Uterus (tissue), 2 donors: ENCODE data around the gene NDUFS2.

Experiments used
- CTCF ChIP-seq, 4 experiments: fragments of 200-600 bp in 2 of 4; fragments of 450-650 bp in 2 of 4; sonication (generic) in 2 of 4; IDR thresholded peaks; one replicate each; pipeline ENCODE4 v1.5.1; 2016 to 2019; ENCODE audit warnings: antibody characterized with exemption in 4 of 4, mild to moderate bottlenecking in 2 of 4, moderate library complexity in 1 of 4
- POLR2A ChIP-seq, 2 donors: fragments of 450-650 bp; IDR thresholded peaks; one replicate each; pipeline ENCODE4 v1.6.1; 2016; ENCODE audit warnings: antibody characterized with exemption in 2 of 2, mild to moderate bottlenecking in 1 of 2, moderate library complexity in 1 of 2

GRCh38 chr1:161230762-161231161, 28.6 kb downstream of the NDUFS2 start:
- no peak for TF ChIP-seq CTCF (IDR thresholded peaks at IDR 0.05)
- no peak for TF ChIP-seq POLR2A (IDR thresholded peaks at IDR 0.05)
